ENCODE data around the gene ZSWIM4.

Gene ZSWIM4

DNA sequence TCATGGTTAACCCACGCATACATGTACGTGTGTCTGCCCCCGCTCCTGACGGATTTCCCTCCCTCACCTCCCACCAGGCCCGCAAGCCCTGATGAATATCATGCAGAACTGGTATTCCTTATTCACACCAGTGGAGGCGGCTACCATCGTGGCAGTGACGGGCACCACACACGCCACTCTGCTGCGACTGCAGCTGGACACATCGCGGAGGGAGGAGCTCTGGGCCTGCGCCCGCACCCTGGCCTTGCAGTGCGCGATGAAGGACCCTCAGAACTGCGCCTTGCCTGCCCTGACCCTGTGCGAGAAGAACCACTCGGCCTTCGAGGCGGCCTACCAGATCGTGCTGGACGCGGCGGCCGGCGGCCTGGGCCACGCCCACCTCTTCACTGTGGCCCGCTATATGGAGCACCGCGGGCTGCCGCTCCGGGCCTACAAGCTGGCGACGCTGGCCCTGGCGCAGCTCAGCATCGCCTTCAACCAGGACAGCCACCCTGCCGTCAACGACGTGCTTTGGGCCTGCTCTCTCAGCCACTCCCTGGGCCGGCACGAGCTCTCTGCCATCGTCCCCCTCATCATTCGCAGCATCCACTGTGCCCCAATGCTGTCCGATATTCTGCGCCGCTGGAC lies 35.0 kb downstream of the ZSWIM4 start:
- no CpG with 5 or more reads among the region's 47 CpGs for WGBS (ENCODE audit: extremely low coverage, insufficient coverage, insufficient read length)
- H3K9me3 ChIP-seq (ENCODE audit: insufficient read depth, low read depth, low read length) = peaks cover 5% of the 10 kb centered on the region
- peaks cover 4 to 14% of the 10 kb centered on the region in 2 experiments for H3K4me1 ChIP-seq (ENCODE audit: control insufficient read depth in 1 of 2, insufficient read depth in 2 of 2, low read length in 2 of 2)
- no peak overlapping the region for H3K4ac ChIP-seq (ENCODE audit: low read depth, low read length)
- H3K27ac ChIP-seq (ENCODE audit: low read depth, low read length) = no peak overlapping the region
- H3K9ac ChIP-seq (ENCODE audit: low read length) = no peak overlapping the region
- H4K12ac ChIP-seq (ENCODE audit: low read depth, low read length) = no peak overlapping the region
- H3K14ac ChIP-seq (ENCODE audit: low read length) = no peak overlapping the region
- H2BK5ac ChIP-seq (ENCODE audit: low read depth, low read length, poor library complexity) = no peak overlapping the region
- peak; percentile 82 to 86 for DNase-seq
- H2AFZ ChIP-seq (ENCODE audit: insufficient read depth, low read length, poor library complexity) = no peak overlapping the region
- H2BK120ac ChIP-seq (ENCODE audit: insufficient read depth, low read length, poor library complexity) = no peak overlapping the region
- H2BK12ac ChIP-seq (ENCODE audit: low read length) = no peak overlapping the region
- H3K79me2 ChIP-seq (ENCODE audit: control insufficient read depth, insufficient read depth, low read length, poor library complexity) = peaks cover 2% of the 10 kb centered on the region
- no peak overlapping the region for H2AK5ac ChIP-seq (ENCODE audit: low read length)
- H4K8ac ChIP-seq (ENCODE audit: low read depth, low read length) = no peak overlapping the region
- peaks cover 8% of the 10 kb centered on the region for H3K79me1 ChIP-seq (ENCODE audit: low read length)
- H3K27me3 ChIP-seq (ENCODE audit: insufficient read depth, low read length) = no peaks in the 10 kb centered on the region
- no peak overlapping the region for H3K4me3 ChIP-seq (ENCODE audit: low read depth, low read length)
- no peak overlapping the region for H3K4me2 ChIP-seq (ENCODE audit: low read length)
- peaks cover 40 to 43% of the 10 kb centered on the region in 2 experiments for H3K36me3 ChIP-seq (ENCODE audit: control insufficient read depth in 1 of 2, insufficient read depth in 2 of 2, low read length in 2 of 2)
- no peak overlapping the region for H3K23ac ChIP-seq (ENCODE audit: low read length)
- no peak overlapping the region for H4K91ac ChIP-seq (ENCODE audit: low read depth, low read length)
- H3K18ac ChIP-seq (ENCODE audit: low read length) = no peak overlapping the region

DNA sequence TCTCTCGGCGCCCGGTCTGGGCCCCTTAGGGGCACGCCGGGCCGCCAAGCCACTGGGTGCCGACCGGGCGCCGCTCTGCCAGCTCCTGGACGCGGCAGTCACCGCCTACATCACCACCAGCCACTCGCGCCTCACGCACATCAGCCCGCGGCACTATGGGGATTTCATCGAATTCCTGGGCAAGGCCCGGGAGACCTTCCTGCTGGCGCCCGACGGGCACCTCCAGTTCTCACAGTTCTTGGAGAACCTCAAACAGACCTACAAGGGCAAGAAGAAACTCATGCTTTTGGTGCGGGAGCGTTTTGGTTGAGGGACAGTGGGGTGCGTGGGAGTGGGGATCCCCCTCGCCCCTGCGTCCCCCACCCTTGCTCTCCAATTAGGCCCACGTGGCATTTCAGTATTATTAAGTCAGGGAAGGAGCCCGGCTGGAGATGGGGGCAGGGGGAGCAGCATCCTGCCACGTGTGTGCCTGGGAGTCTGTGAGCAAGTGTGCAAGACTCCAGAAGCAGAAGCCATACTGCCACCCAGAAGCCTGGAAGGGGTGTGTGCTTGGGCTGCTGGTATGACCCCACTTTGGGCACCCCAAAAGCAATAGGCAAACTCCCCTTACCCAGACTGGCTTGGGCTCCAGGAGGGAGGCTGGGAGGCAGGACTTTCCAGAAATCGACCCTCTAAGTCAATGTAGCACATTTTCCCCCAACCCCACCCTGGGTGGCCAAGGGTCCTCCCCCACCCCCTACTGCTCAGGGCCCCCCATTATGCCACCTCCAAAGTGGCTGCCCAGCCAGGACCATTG lies 35.7 kb downstream of the ZSWIM4 start:
- Histone ChIP-seq H3K27me3 (ENCODE audit: insufficient read depth, low read length) (no peaks in the 10 kb centered on the region), H3K4me3 (ENCODE audit: low read depth, low read length) (no peak overlapping the region), H3K4me1 (ENCODE audit: control insufficient read depth in 1 of 2, insufficient read depth in 2 of 2, low read length in 2 of 2) (peaks cover 7 to 18% of the 10 kb centered on the region in 2 experiments), H3K18ac (ENCODE audit: low read length) (no peak overlapping the region), H2BK12ac (ENCODE audit: low read length) (no peak overlapping the region), H4K12ac (ENCODE audit: low read depth, low read length) (no peak overlapping the region), H3K4ac (ENCODE audit: low read depth, low read length) (no peak overlapping the region), H3K79me1 (ENCODE audit: low read length) (peaks cover 8% of the 10 kb centered on the region), H2BK120ac (ENCODE audit: insufficient read depth, low read length, poor library complexity) (no peak overlapping the region), H3K23ac (ENCODE audit: low read length) (no peak overlapping the region), H3K9me3 (ENCODE audit: insufficient read depth, low read depth, low read length) (peaks cover 2% of the 10 kb centered on the region), H4K91ac (ENCODE audit: low read depth, low read length) (no peak overlapping the region), H4K8ac (ENCODE audit: low read depth, low read length) (no peak overlapping the region), H3K9ac (ENCODE audit: low read length) (no peak overlapping the region), H2BK5ac (ENCODE audit: low read depth, low read length, poor library complexity) (no peak overlapping the region), H3K14ac (ENCODE audit: low read length) (no peak overlapping the region), H3K27ac (ENCODE audit: low read depth, low read length) (no peak overlapping the region), H3K79me2 (ENCODE audit: control insufficient read depth, insufficient read depth, low read length, poor library complexity) (peaks cover 2% of the 10 kb centered on the region), H3K36me3 (ENCODE audit: control insufficient read depth in 1 of 2, insufficient read depth in 2 of 2, low read length in 2 of 2) (peaks cover 40 to 41% of the 10 kb centered on the region in 2 experiments), H3K4me2 (ENCODE audit: low read length) (no peak overlapping the region), H2AFZ (ENCODE audit: insufficient read depth, low read length, poor library complexity) (no peak overlapping the region), H2AK5ac (ENCODE audit: low read length) (no peak overlapping the region)
- WGBS (ENCODE audit: extremely low coverage, insufficient coverage, insufficient read length) = no CpG with 5 or more reads among the region's 32 CpGs
- peak; percentile 78 to 87 for DNase-seq

DNA sequence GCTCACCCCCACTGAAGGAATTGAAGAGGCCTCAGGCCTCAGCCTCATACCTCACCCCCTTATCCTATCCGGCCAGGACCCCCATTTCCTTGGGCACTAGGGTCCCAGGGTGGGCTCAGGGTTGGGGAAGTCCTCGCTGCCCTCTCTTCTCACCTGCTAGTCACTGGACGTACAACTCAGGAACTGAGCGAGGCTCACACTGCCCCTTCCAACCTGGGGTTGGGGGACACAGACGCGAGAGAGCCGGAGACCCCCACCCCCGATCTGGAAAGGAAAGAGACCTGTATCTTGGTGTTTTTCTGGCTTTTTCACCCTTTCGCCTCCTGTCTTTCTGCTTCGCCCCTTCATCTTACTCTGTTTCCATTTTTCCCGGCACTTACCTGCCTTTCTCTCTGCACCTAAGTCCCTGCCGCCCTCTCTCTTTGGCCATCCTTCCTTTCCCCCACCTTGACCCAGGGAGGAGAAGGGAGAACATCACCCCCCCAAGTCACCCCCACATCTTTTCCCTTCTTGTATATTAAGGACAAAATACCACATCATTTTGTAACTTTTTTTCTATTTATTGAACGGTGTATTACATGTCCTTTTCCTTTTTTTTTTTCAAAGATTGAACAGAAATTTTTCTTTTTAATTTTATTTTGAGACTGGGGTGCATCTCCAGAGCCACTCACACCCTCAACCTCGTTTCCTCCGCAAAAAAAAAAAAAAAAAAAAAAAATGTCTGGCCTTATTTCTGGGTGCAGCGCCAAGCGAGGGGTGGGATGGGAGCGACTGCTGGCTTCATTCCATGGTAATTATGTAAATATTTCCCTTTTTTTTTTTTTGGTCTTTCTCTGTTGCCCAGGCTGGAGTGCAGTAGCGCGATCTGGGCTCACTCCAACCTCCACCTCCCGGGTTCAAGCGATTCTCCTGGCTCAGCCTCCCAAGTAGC lies 36.6 kb downstream of the ZSWIM4 start:
- H3K36me3 ChIP-seq (ENCODE audit: control insufficient read depth in 1 of 2, insufficient read depth in 2 of 2, low read length in 2 of 2) = peaks cover 42 to 49% of the 10 kb centered on the region in 2 experiments
- peaks cover 4% of the 10 kb centered on the region for H3K79me2 ChIP-seq (ENCODE audit: control insufficient read depth, insufficient read depth, low read length, poor library complexity)
- no peak overlapping the region for H3K18ac ChIP-seq (ENCODE audit: low read length)
- H2AFZ ChIP-seq (ENCODE audit: insufficient read depth, low read length, poor library complexity) = no peak overlapping the region
- no peak overlapping the region for H4K8ac ChIP-seq (ENCODE audit: low read depth, low read length)
- H2BK120ac ChIP-seq (ENCODE audit: insufficient read depth, low read length, poor library complexity) = no peak overlapping the region
- H3K9ac ChIP-seq (ENCODE audit: low read length) = no peak overlapping the region
- no peak overlapping the region for H2BK12ac ChIP-seq (ENCODE audit: low read length)
- no peak overlapping the region for H2AK5ac ChIP-seq (ENCODE audit: low read length)
- no peak overlapping the region for H3K4me2 ChIP-seq (ENCODE audit: low read length)
- H4K12ac ChIP-seq (ENCODE audit: low read depth, low read length) = no peak overlapping the region
- no peak overlapping the region for H2BK5ac ChIP-seq (ENCODE audit: low read depth, low read length, poor library complexity)
- WGBS (ENCODE audit: extremely low coverage, insufficient coverage, insufficient read length) = no CpG with 5 or more reads among the region's 22 CpGs
- no peak overlapping the region for H3K4me3 ChIP-seq (ENCODE audit: low read depth, low read length)
- no peak overlapping the region for H3K14ac ChIP-seq (ENCODE audit: low read length)
- H3K27me3 ChIP-seq (ENCODE audit: insufficient read depth, low read length) = no peaks in the 10 kb centered on the region
- H3K23ac ChIP-seq (ENCODE audit: low read length) = no peak overlapping the region
- peaks cover 8 to 22% of the 10 kb centered on the region in 2 experiments for H3K4me1 ChIP-seq (ENCODE audit: control insufficient read depth in 1 of 2, insufficient read depth in 2 of 2, low read length in 2 of 2)
- H3K9me3 ChIP-seq (ENCODE audit: insufficient read depth, low read depth, low read length) = peaks cover 2% of the 10 kb centered on the region
- no peak overlapping the region for H4K91ac ChIP-seq (ENCODE audit: low read depth, low read length)
- no peak overlapping the region for H3K27ac ChIP-seq (ENCODE audit: low read depth, low read length)
- DNase-seq = peak; percentile 64 to 73
- no peak overlapping the region for H3K4ac ChIP-seq (ENCODE audit: low read depth, low read length)
- H3K79me1 ChIP-seq (ENCODE audit: low read length) = peaks cover 8% of the 10 kb centered on the region

Measured in trophoblast cell (in vitro differentiated cells and primary cell).